H7 (cell line): ENCODE results near the gene CXorf38. TPM values are rescaled to one million over a fixed set of nuclear protein-coding genes. Genes with fewer than 3 reads are reported as not detected.

Source experiments
- total RNA-seq: library from RNA; depleted of rRNA; stranded (reverse); fragments of >200 nt; shearing (Covaris generic); gene quantifications from 2 replicates; pipeline ENCODE4 v1.2.3, GENCODE V29; 2014; rRNA removed

Gene CXorf38
- total RNA-seq, 1 experiment from 2014 or later, result 11.7 TPM

Other genes starting within 250 kb of the CXorf38 start
- 112 and 113 TPM in 2 replicates for gene ATP6AP2, start 66.6 kb downstream of the CXorf38 start, total RNA-seq
- gene MPC1L, start 24.1 kb downstream of the CXorf38 start, total RNA-seq, result not detected in 2 replicates
- gene MED14, start 88.0 kb upstream of the CXorf38 start, total RNA-seq, result 54.4 and 88.3 TPM in 2 replicates